Fibroblast of mammary gland (primary cell): ENCODE data around the gene MSLN.
A peak's percentile ranks its signal among the peaks of the same experiment; 100 is the strongest.

ENCODE experiments used
- DNase-seq: peaks from one replicate; pipeline ENCODE4 v3.0.0-alpha.2; 2010; ENCODE audit warnings: low read depth
- H3K4me3 ChIP-seq: 2 replicates; pipeline ENCODE4 v1.5.1; 2011; ENCODE audit warnings: low read depth, mild to moderate bottlenecking, low read length, moderate library complexity; ENCODE audit not compliant: control insufficient read depth
- TF ChIP-seq, protein P1 (sequence below): conservative IDR thresholded peaks from 2 replicates; pipeline ENCODE4 v1.5.1; 2011; ENCODE audit warnings: low read depth, low read length, inconsistent platforms; ENCODE audit not compliant: control insufficient read depth, insufficient read depth

MSLN gene

DNA sequence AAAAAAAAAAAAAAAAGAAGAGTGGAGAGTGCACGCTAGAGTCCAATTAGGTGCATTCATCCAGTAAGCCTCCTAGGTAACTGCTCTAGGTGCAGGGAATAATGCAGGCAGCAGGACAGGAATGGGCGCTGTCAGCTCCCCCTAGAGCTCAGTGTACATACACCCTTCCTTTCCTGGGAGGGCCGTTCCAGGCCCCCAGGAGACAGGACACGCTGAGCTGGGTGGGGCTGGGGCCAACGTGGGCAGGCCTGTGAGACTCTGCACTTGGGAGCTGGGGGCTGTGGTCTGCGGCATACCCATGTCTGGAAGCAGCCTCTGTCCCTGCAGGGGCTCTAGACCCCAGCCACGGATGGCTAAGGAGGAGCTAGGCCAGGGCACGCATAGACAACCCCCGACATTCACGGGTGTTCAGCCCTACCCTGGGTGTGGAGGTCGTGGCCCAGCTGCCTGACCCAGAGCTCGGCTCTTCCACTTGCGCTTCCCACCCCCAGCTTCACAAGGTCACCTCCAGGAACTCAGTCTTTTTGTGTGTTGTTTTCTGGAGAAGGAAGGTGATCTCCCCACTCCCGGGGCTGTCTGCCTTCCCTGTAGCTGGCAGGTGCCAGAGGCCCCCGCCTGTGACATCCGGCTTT lies 40.6 kb upstream of the MSLN start:
- peak overlapping the region; percentile 58 for H3K4me3 ChIP-seq
- no peak for DNase-seq
- TF ChIP-seq, protein P1, sequence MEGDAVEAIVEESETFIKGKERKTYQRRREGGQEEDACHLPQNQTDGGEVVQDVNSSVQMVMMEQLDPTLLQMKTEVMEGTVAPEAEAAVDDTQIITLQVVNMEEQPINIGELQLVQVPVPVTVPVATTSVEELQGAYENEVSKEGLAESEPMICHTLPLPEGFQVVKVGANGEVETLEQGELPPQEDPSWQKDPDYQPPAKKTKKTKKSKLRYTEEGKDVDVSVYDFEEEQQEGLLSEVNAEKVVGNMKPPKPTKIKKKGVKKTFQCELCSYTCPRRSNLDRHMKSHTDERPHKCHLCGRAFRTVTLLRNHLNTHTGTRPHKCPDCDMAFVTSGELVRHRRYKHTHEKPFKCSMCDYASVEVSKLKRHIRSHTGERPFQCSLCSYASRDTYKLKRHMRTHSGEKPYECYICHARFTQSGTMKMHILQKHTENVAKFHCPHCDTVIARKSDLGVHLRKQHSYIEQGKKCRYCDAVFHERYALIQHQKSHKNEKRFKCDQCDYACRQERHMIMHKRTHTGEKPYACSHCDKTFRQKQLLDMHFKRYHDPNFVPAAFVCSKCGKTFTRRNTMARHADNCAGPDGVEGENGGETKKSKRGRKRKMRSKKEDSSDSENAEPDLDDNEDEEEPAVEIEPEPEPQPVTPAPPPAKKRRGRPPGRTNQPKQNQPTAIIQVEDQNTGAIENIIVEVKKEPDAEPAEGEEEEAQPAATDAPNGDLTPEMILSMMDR = peak; percentile 25

DNA sequence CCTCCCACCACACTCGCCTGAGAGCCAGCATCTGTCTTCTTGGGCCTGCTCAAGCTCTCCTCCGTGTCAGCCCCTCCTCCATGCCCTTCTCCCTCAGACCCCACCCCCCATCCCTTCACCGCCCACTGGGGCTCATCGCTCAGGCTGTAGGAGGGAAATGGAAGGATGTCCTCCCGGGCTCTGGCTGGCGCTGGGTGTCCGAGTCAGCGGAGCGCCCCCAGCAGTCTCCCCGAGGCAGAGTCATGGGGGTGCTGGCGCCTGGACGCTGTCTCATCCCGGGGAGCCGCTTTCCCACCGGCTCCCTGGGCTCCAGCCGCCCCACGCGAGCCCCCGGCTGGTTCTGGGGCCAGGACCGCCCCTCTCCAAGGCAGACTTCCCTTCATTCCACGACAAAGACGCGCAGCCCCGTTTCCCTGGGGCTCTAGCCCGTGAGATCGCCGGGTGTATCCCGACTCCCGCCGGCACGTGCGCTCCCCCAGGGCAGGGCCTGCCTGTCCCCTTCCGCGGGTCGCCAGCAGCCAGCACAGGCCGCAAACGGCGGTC lies 40.0 kb upstream of the MSLN start:
- H3K4me3 ChIP-seq = peak overlapping the region; percentile 58
- TF ChIP-seq, protein P1 = peak; percentile 9
- peak; percentile 69 for DNase-seq

DNA sequence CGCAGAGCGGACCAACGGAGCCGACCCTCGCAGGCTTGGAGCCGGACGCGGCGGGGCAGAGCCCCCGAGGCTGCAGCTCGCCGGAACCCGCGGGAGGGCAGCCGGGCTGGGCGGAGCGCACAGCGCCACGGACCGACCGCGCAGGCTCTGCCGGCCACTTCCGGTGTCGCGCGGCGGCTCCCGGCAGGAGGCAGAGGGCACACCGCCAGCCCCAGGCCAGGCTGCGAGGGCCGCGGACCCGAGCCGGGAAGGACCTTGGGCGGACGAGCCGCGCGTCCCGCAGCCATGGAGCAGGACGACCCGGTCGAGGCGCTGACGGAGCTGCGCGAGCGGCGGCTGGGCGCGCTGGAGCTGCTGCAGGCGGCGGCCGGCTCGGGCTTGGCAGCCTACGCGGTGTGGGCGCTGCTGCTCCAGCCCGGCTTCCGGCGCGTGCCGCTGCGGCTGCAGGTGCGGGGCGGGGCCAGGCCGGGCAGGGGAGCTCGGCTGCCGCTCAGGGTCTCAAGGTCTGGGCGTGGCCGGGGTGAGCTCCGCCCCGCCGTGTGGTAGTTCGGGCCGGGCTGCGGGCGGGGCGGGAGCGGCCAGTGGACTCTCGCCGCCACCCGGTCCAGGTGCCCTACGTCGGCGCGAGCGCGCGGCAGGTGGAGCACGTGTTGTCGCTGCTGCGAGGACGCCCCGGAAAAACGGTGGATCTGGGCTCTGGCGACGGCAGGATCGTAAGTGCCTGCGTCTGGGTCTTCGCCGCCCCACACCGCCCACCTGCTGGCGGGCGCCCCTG lies 39.4 kb upstream of the MSLN start, which contains the start of gene ANTKMT:
TSS of gene ANTKMT (plus strand) at position 157 of the 775 bp plus-strand sequence. CDS start at position 286, 129 bp downstream.
- peak; percentile 58 for DNase-seq
- TF ChIP-seq, protein P1 = no peak
- H3K4me3 ChIP-seq = peak within 1 kb of the TSS; percentile 58

DNA sequence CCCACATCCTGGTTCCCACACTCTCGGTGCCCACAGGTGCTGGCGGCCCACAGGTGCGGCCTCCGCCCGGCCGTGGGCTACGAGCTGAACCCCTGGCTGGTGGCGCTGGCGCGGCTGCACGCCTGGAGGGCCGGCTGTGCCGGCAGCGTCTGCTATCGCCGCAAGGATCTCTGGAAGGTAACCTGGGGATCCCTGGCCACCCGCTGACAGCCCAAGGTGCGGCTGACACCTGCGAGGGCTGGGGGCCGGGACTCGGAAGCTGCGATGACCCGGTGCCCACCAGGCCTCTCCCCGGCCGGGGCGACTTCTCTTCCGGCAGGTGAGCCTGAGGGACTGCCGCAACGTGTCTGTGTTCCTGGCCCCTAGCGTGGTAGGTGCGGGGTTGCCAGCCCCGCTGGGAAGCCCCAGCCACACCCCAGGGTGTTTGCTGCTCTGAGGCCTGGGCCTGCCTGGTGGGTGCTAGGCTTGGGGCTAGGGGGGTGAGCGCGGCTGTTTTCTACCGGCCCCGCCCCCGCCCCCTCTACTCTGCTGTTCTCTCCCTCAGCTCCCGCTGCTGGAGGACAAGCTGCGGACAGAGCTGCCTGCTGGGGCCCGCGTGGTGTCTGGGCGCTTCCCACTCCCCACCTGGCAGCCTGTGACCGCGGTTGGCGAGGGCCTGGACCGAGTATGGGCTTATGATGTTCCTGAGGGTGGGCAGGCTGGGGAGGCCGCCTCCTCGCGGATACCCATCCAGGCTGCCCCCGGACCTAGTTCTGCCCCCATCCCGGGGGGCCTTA lies 38.6 kb upstream of the MSLN start:
- peak overlapping the region; percentile 28 for H3K4me3 ChIP-seq
- TF ChIP-seq, protein P1 = no peak
- no peak for DNase-seq

DNA sequence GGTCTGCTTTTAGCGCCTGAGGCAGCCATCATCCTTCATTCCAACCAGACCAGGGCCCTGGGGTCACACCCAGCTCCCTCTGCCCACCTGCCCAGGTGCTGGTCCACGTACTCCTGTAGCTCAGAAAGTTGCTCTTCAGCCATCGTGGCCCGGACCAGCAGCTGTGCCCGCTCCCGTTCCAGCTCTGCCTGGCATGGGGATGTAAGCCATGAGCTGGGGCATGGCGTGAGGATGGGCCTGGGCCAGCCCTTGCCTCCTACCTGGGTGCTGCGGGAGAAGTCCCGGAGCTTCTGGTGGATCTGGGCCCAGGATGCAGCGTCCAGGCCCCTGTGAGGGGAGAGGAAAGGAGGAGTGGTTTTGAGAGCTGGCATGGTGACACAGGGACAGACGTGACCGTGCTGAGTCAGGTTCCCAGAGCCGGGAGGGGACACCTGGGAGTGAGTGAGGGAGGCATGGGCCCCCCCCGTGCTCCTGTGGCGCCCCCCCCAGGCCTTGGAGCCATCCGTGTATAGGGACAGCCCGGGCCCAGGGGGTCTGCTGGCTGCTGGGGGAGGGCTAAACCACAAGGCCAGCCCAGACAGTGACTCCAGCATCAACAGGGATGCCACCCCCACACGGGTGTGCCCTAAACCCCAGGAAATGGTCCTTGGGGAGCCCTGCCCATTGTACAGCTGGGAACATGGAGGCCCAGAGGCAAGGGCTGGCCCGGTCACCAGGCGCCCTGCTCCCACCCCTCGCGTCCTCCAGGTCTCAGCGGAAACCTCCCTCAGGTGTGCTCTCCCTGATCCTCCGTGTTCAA lies 37.5 kb upstream of the MSLN start:
- TF ChIP-seq, protein P1 = no peak

DNA sequence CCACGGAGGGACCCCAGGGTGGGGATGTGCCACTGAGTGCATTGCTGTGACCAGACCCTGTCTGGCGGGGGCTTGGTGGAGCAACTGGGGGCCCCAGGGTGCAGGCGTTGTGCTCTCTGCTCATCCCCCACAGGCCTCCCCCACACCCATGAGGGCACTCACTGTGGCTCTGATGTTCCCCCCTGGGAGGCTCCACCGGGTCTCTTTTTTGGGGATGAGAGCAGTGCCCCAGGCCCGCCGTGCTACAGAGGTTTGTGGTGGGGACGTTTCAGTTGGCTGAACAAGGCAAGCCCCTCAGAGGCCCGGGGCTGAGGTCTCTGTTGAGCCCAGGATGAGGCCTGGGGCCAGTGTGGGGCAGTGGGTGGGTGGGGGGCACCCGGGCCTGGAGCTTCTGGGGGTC lies 36.8 kb upstream of the MSLN start:
- DNase-seq = no peak
- no peak overlapping the region for H3K4me3 ChIP-seq
- TF ChIP-seq, protein P1 = no peak

More for the DNA sequence above, 37.5 kb upstream of the MSLN start:
- no peak overlapping the region for H3K4me3 ChIP-seq
- no peak for DNase-seq
